Body of pancreas (tissue), 4 donors: ENCODE results near the gene SPEM3.

ENCODE experiments used
- CTCF ChIP-seq, 7 experiments: fragments of 450-650 bp in 4 of 7; fragments of 200-600 bp in 3 of 7; sonication (generic) in 3 of 7; IDR thresholded peaks; one replicate each; pipeline ENCODE4 v1.5.1; 2016 to 2019; ENCODE audit warnings: antibody characterized with exemption in 7 of 7
- POLR2A ChIP-seq, 3 donors: fragments of 450-650 bp; IDR thresholded peaks; one replicate each; pipeline ENCODE4 v1.6.1; 2016; ENCODE audit warnings: antibody characterized with exemption in 3 of 3, mild to moderate bottlenecking in 2 of 3

GRCh38 chr17:7407082-7407481 is 21.6 kb upstream of the SPEM3 start:
- TF ChIP-seq CTCF (IDR thresholded peaks at IDR 0.05): no peak
- no peak for TF ChIP-seq POLR2A (IDR thresholded peaks at IDR 0.05)
